GM19240 (cell line): Measurements from ENCODE around the gene AR.

Source experiments
- DNase-seq: peaks from one replicate; pipeline ENCODE4 v3.0.0; 2011; ENCODE audit warnings: low spot score; ENCODE audit not compliant: insufficient read length

AR gene, protein sequence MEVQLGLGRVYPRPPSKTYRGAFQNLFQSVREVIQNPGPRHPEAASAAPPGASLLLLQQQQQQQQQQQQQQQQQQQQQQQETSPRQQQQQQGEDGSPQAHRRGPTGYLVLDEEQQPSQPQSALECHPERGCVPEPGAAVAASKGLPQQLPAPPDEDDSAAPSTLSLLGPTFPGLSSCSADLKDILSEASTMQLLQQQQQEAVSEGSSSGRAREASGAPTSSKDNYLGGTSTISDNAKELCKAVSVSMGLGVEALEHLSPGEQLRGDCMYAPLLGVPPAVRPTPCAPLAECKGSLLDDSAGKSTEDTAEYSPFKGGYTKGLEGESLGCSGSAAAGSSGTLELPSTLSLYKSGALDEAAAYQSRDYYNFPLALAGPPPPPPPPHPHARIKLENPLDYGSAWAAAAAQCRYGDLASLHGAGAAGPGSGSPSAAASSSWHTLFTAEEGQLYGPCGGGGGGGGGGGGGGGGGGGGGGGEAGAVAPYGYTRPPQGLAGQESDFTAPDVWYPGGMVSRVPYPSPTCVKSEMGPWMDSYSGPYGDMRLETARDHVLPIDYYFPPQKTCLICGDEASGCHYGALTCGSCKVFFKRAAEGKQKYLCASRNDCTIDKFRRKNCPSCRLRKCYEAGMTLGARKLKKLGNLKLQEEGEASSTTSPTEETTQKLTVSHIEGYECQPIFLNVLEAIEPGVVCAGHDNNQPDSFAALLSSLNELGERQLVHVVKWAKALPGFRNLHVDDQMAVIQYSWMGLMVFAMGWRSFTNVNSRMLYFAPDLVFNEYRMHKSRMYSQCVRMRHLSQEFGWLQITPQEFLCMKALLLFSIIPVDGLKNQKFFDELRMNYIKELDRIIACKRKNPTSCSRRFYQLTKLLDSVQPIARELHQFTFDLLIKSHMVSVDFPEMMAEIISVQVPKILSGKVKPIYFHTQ

DNA sequence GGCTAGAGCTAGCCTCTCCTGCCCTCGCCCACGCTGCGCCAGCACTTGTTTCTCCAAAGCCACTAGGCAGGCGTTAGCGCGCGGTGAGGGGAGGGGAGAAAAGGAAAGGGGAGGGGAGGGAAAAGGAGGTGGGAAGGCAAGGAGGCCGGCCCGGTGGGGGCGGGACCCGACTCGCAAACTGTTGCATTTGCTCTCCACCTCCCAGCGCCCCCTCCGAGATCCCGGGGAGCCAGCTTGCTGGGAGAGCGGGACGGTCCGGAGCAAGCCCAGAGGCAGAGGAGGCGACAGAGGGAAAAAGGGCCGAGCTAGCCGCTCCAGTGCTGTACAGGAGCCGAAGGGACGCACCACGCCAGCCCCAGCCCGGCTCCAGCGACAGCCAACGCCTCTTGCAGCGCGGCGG lies at the start of gene AR:
TSS of gene AR (plus strand) at position 204 of the 400 bp plus-strand sequence. CDS start 1,126 bp downstream, outside the sequence.
- DNase-seq: no peak

DNA sequence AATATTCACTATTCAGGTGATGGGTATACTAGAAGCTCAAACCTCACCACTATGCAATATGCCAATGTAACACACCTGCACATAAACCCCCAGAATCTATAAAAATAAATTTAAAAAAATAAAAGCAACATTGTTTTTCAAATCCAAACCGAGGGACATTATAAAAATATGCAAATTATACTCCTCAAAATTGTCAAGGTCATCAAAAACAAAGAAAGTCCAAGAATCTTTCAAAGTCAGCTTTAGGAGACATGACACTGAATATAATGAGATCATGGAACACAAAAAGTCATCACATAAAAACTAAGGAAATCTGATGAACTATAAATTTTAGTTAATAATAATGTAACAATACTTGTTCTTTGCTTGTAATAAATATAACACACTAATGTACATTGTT lies 43.2 kb upstream of the AR start:
- DNase-seq: no peak

GRCh38 chrX:67503004-67503403 lies 40.8 kb upstream of the AR start:
- no peak for DNase-seq

- no peak for DNase-seq
Measured at GRCh38 chrX:67503453-67503852, 40.4 kb upstream of the AR start.

- no peak for DNase-seq
Measured at GRCh38 chrX:67520671-67521070, 23.1 kb upstream of the AR start.

- no peak for DNase-seq
Measured at GRCh38 chrX:67523002-67523681, 20.7 kb upstream of the AR start.

GRCh38 chrX:67523932-67524331 lies 19.9 kb upstream of the AR start:
- no peak for DNase-seq

DNA sequence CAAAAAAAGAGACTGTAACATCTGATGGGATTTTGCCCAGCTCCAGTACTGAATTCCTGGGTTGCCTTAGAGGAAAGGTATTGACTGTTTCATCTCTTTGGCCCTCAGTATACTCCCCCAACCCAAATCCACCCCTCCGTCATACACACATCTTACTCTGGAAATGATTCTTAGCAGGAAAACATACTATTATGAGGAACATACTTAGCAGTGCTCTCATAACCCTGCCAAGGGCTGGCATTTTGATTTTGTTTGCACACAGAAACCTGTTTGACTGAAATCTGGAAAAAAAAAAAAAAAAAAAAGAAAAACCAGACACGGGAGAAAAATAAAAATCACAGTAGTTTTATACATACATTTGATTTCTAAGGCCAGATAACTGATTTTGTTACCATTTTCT lies 19.4 kb upstream of the AR start:
- DNase-seq: no peak

- DNase-seq: no peak
Measured at GRCh38 chrX:67524950-67525691, 18.7 kb upstream of the AR start.

DNA sequence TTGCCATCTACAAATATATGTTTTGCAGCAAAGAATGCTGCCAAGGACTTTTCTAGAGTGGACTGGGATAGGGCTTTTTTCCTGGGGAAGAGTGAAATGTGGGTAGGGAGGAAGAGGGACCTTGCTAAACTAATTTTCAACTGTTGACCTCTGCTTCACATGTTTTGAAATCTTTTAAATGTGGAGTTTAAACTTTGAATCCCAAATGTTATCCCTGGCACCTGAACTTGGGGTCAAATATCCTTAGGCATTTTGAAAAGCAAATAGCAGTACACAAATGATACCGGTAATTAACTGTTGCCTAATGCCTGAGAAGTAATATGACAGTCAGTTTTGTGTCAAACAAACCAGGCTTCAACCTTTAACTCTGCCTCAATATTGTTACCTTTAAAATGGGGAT lies 7.3 kb upstream of the AR start:
- DNase-seq: no peak

DNA sequence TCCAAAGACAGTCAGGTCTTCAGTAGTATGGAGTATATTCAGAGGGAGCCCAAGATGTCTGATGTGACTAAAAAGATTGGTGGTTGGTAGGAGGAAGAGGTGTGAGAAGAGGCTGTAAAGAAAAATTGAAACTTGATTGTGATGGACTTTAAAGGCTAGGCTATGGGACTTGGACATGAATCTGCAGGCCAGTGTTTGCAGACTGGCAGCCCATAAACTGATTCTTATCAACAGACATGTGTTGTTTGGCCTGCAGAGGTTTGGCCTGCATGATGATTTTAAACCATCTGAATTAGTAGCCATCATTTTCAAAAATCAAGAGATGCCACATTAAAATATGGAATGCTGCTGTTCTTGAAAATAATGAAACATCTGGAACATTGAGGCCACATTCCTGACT lies 5.4 kb upstream of the AR start:
- DNase-seq: no peak

DNA sequence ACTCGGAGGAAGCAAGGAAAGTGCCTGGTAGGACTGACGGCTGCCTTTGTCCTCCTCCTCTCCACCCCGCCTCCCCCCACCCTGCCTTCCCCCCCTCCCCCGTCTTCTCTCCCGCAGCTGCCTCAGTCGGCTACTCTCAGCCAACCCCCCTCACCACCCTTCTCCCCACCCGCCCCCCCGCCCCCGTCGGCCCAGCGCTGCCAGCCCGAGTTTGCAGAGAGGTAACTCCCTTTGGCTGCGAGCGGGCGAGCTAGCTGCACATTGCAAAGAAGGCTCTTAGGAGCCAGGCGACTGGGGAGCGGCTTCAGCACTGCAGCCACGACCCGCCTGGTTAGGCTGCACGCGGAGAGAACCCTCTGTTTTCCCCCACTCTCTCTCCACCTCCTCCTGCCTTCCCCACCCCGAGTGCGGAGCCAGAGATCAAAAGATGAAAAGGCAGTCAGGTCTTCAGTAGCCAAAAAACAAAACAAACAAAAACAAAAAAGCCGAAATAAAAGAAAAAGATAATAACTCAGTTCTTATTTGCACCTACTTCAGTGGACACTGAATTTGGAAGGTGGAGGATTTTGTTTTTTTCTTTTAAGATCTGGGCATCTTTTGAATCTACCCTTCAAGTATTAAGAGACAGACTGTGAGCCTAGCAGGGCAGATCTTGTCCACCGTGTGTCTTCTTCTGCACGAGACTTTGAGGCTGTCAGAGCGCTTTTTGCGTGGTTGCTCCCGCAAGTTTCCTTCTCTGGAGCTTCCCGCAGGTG lies 637 bp downstream of the AR start:
- DNase-seq: no peak

DNA sequence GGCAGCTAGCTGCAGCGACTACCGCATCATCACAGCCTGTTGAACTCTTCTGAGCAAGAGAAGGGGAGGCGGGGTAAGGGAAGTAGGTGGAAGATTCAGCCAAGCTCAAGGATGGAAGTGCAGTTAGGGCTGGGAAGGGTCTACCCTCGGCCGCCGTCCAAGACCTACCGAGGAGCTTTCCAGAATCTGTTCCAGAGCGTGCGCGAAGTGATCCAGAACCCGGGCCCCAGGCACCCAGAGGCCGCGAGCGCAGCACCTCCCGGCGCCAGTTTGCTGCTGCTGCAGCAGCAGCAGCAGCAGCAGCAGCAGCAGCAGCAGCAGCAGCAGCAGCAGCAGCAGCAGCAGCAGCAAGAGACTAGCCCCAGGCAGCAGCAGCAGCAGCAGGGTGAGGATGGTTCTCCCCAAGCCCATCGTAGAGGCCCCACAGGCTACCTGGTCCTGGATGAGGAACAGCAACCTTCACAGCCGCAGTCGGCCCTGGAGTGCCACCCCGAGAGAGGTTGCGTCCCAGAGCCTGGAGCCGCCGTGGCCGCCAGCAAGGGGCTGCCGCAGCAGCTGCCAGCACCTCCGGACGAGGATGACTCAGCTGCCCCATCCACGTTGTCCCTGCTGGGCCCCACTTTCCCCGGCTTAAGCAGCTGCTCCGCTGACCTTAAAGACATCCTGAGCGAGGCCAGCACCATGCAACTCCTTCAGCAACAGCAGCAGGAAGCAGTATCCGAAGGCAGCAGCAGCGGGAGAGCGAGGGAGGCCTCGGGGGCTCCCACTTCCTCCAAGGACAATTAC lies 1.4 kb downstream of the AR start:
- no peak for DNase-seq

- DNase-seq: no peak
Measured at GRCh38 chrX:67545893-67546495, 2.2 kb downstream of the AR start.

- DNase-seq: no peak
Measured at GRCh38 chrX:67546496-67547423, 2.9 kb downstream of the AR start.

GRCh38 chrX:67555578-67556203 lies 11.9 kb downstream of the AR start:
- DNase-seq: no peak

GRCh38 chrX:67558267-67558666 lies 14.4 kb downstream of the AR start:
- DNase-seq: no peak
